IPS-NIHi7 (cell line): Measurements from ENCODE around the gene POLR1B.
A peak's percentile ranks its signal among the peaks of the same experiment; 100 is the strongest.
"Not testable (repeated sequence)": the region's sequence is repeated elsewhere in the genome, so short reads cannot be mapped to it uniquely, and the experiment has no call there.

ENCODE experiments used
- DNase-seq: peaks from one replicate; pipeline ENCODE4 v3.0.0; 2012; ENCODE audit warnings: mixed read lengths; ENCODE audit errors: extremely low spot score

POLR1B gene

GRCh38 chr2:112541315-112542122 is 746 bp upstream of the POLR1B start:
- DNase-seq = peak; percentile 81

- DNase-seq = no peak
These were observed 858 bp downstream of the POLR1B start for GRCh38 chr2:112542984-112543661.

- no peak for DNase-seq
These were observed 5.1 kb downstream of the POLR1B start for GRCh38 chr2:112547333-112547732.

GRCh38 chr2:112548980-112549379 is 6.7 kb downstream of the POLR1B start:
- DNase-seq = no peak

- no peak for DNase-seq
These were observed 23.8 kb downstream of the POLR1B start for GRCh38 chr2:112566104-112566503.

- DNase-seq = not testable (repeated sequence)
These were observed 24.2 kb downstream of the POLR1B start for GRCh38 chr2:112566508-112566907.

- DNase-seq = no peak
These were observed 29.7 kb downstream of the POLR1B start for GRCh38 chr2:112572005-112572404.

- DNase-seq = peak; percentile 26
These were observed 35.5 kb downstream of the POLR1B start for GRCh38 chr2:112577756-112578155.

GRCh38 chr2:112579241-112579640 is 37.0 kb downstream of the POLR1B start:
- no peak for DNase-seq

- DNase-seq = no peak
These were observed 37.8 kb downstream of the POLR1B start for GRCh38 chr2:112580084-112580483.

GRCh38 chr2:112582314-112582746 is 40.1 kb downstream of the POLR1B start:
- no peak for DNase-seq

GRCh38 chr2:112583497-112584133 is 41.4 kb downstream of the POLR1B start:
- DNase-seq = no peak

- DNase-seq = peak; percentile 90
These were observed 42.0 kb downstream of the POLR1B start, which contains the start of gene CHCHD5 for GRCh38 chr2:112584134-112584890. TSS of gene CHCHD5 (plus strand) at chr2:112584609. CDS start at chr2:112584648, 39 bp downstream.

GRCh38 chr2:112584891-112585250 is 42.6 kb downstream of the POLR1B start:
- no peak for DNase-seq

- DNase-seq = no peak
These were observed 43.1 kb downstream of the POLR1B start for GRCh38 chr2:112585400-112585799.

- DNase-seq = no peak
These were observed 43.7 kb downstream of the POLR1B start for GRCh38 chr2:112585873-112586464.

- no peak for DNase-seq
These were observed 46.4 kb downstream of the POLR1B start for GRCh38 chr2:112588611-112589045.

GRCh38 chr2:112591413-112591812 is 49.1 kb downstream of the POLR1B start:
- DNase-seq = no peak

GRCh38 chr2:112593736-112594135 is 51.5 kb downstream of the POLR1B start:
- DNase-seq = no peak

- DNase-seq = no peak
These were observed 55.5 kb downstream of the POLR1B start for GRCh38 chr2:112597537-112598322.

GRCh38 chr2:112600634-112601033 is 58.4 kb downstream of the POLR1B start:
- DNase-seq = no peak
